ENCODE results near the gene FAM120AOS. TPM values are rescaled to one million over a fixed set of nuclear protein-coding genes. Genes with fewer than 3 reads are reported as not detected.
A peak's percentile ranks its signal among the peaks of the same experiment; 100 is the strongest.

FAM120AOS gene
- total RNA-seq, 1 donor from 2014 or later = 39.0 TPM

DNA sequence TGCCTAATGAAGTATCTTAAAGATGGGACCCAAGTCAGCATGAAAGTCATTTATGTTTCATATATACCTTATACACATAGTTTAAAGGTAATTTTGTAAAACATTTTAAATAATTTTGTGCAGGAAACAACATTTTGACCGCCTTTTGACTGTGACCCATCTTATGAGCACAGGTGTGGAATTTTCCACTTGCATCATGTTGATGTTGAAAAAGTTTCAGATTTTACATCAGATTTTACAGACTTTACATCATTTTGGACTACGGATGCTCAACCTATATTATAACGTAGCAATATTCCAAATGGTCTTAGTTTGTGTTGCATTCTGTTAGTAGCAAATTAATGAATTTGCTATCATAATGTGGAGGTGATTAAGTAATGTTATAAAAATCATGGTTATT is 21.7 kb upstream of the FAM120AOS start:
- H3K4me1 Mint-ChIP-seq = peaks cover 7% of the 10 kb centered on the region
- H3K4me3 Mint-ChIP-seq = no peak overlapping the region
- no peaks in the 10 kb centered on the region for H3K27me3 Mint-ChIP-seq (ENCODE audit: low read depth)
- peaks cover 17% of the 10 kb centered on the region for H3K36me3 Mint-ChIP-seq
- no peak for DNase-seq (ENCODE audit: low spot score in 2 of 2, unreplicated experiment in 2 of 2)
- TF ChIP-seq CTCF (IDR thresholded peaks at IDR 0.05; ENCODE audit: unreplicated experiment) = no peak
- H3K9me3 Mint-ChIP-seq = no peaks in the 10 kb centered on the region
- no peak overlapping the region for H3K27ac Mint-ChIP-seq

DNA sequence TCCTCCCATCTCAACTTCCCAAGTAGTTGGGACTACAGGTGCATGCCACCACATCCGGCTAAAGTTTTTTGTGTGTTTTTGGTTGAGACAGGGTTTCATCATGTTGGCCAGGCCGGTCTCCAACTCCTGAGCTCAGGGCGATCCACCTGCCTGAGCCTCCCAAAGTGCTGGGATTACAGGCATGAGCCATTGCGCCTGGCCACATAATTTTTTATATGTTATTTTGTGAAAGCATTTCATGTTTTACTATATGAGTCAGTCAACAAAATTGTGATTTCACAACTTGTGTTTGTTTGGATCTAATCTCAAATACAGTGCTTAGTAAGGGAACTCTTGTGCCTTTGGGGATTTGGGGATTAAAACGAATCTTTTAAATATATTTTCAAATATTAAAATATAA is 20.0 kb upstream of the FAM120AOS start:
- peaks cover 15% of the 10 kb centered on the region for H3K36me3 Mint-ChIP-seq
- no peak overlapping the region for H3K27ac Mint-ChIP-seq
- no peak for DNase-seq (ENCODE audit: low spot score in 2 of 2, unreplicated experiment in 2 of 2)
- no peaks in the 10 kb centered on the region for H3K9me3 Mint-ChIP-seq
- H3K27me3 Mint-ChIP-seq (ENCODE audit: low read depth) = no peaks in the 10 kb centered on the region
- H3K4me3 Mint-ChIP-seq = no peak overlapping the region
- peaks cover 17% of the 10 kb centered on the region for H3K4me1 Mint-ChIP-seq
- TF ChIP-seq CTCF (IDR thresholded peaks at IDR 0.05; ENCODE audit: unreplicated experiment) = no peak

DNA sequence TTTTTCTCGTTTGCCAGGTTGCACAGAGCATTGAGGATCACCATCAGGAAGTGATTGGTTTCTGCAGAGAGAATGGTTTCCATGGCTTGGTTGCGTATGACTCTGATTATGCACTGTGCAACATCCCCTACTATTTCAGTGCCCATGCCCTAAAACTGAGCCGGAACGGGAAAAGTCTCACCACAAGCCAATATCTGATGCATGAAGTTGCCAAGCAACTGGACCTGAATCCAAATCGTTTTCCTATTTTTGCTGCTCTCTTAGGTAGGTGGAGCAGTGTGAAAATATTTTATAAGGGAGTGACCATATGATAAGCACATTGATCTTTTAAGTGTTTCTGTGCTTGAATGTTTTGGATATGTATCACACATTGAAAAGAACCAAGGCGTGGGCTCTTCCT is 17.7 kb upstream of the FAM120AOS start:
- Mint-ChIP-seq H3K36me3 (peaks cover 12% of the 10 kb centered on the region), H3K4me1 (peaks cover 34% of the 10 kb centered on the region), H3K4me3 (no peak overlapping the region), H3K9me3 (no peaks in the 10 kb centered on the region), H3K27me3 (ENCODE audit: low read depth) (no peaks in the 10 kb centered on the region), H3K27ac (no peak overlapping the region)
- TF ChIP-seq CTCF (IDR thresholded peaks at IDR 0.05; ENCODE audit: unreplicated experiment) = no peak
- DNase-seq (ENCODE audit: low spot score in 2 of 2, unreplicated experiment in 2 of 2) = no peak

GRCh38 chr9:93470391-93470790 is 17.0 kb upstream of the FAM120AOS start:
- H3K36me3 Mint-ChIP-seq = peaks cover 12% of the 10 kb centered on the region
- H3K4me1 Mint-ChIP-seq = peaks cover 32% of the 10 kb centered on the region
- no peaks in the 10 kb centered on the region for H3K27me3 Mint-ChIP-seq (ENCODE audit: low read depth)
- H3K4me3 Mint-ChIP-seq = no peak overlapping the region
- DNase-seq (ENCODE audit: low spot score in 2 of 2, unreplicated experiment in 2 of 2) = no peak
- no peak for TF ChIP-seq CTCF (IDR thresholded peaks at IDR 0.05; ENCODE audit: unreplicated experiment)
- no peak overlapping the region for H3K27ac Mint-ChIP-seq
- no peaks in the 10 kb centered on the region for H3K9me3 Mint-ChIP-seq

GRCh38 chr9:93468763-93469456 is 15.5 kb upstream of the FAM120AOS start:
- Mint-ChIP-seq H3K4me3 (no peak overlapping the region), H3K4me1 (peaks cover 44% of the 10 kb centered on the region), H3K27me3 (ENCODE audit: low read depth) (no peaks in the 10 kb centered on the region), H3K36me3 (peaks cover 8% of the 10 kb centered on the region), H3K9me3 (no peaks in the 10 kb centered on the region), H3K27ac (peak overlapping the region; percentile 80)
- no peak for TF ChIP-seq CTCF (IDR thresholded peaks at IDR 0.05; ENCODE audit: unreplicated experiment)
- DNase-seq (ENCODE audit: low spot score in 2 of 2, unreplicated experiment in 2 of 2) = no peak

Measured in mesothelial cell of epicardium (in vitro differentiated cells).